ENCODE data around the gene CCL3.

The CCL3 gene

GRCh38 chr17:36055921-36056520, 33.9 kb downstream of the CCL3 start:
- H3K4me1 Mint-ChIP-seq = no peaks in the 10 kb centered on the region
- no peak for DNase-seq
- TF ChIP-seq, protein P1, sequence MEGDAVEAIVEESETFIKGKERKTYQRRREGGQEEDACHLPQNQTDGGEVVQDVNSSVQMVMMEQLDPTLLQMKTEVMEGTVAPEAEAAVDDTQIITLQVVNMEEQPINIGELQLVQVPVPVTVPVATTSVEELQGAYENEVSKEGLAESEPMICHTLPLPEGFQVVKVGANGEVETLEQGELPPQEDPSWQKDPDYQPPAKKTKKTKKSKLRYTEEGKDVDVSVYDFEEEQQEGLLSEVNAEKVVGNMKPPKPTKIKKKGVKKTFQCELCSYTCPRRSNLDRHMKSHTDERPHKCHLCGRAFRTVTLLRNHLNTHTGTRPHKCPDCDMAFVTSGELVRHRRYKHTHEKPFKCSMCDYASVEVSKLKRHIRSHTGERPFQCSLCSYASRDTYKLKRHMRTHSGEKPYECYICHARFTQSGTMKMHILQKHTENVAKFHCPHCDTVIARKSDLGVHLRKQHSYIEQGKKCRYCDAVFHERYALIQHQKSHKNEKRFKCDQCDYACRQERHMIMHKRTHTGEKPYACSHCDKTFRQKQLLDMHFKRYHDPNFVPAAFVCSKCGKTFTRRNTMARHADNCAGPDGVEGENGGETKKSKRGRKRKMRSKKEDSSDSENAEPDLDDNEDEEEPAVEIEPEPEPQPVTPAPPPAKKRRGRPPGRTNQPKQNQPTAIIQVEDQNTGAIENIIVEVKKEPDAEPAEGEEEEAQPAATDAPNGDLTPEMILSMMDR (IDR thresholded peaks at IDR 0.05) = no peak
- no peaks in the 10 kb centered on the region for H3K36me3 Mint-ChIP-seq (ENCODE audit: low read depth)
- no peaks in the 10 kb centered on the region for H3K27me3 Mint-ChIP-seq (ENCODE audit: low read depth, poor library complexity)
- H3K9me3 Mint-ChIP-seq = peaks cover 17% of the 10 kb centered on the region
- H3K27ac Mint-ChIP-seq = no peak overlapping the region
- H3K4me3 Mint-ChIP-seq = no peak overlapping the region

- Mint-ChIP-seq H3K27ac (no peak overlapping the region), H3K27me3 (ENCODE audit: low read depth, poor library complexity) (no peaks in the 10 kb centered on the region), H3K4me3 (no peak overlapping the region), H3K36me3 (ENCODE audit: low read depth) (no peaks in the 10 kb centered on the region), H3K4me1 (no peaks in the 10 kb centered on the region), H3K9me3 (peaks cover 22% of the 10 kb centered on the region)
- no peak for DNase-seq
- TF ChIP-seq, protein P1 (IDR thresholded peaks at IDR 0.05) = no peak
Observed at GRCh38 chr17:36055171-36055570, 34.8 kb downstream of the CCL3 start.

- peaks cover 7% of the 10 kb centered on the region for H3K27me3 Mint-ChIP-seq (ENCODE audit: low read depth, poor library complexity)
- no peak overlapping the region for H3K27ac Mint-ChIP-seq
- H3K9me3 Mint-ChIP-seq = peaks cover 50% of the 10 kb centered on the region
- TF ChIP-seq, protein P1 (IDR thresholded peaks at IDR 0.05) = no peak
- no peak overlapping the region for H3K4me3 Mint-ChIP-seq
- DNase-seq = no peak
- no peaks in the 10 kb centered on the region for H3K36me3 Mint-ChIP-seq (ENCODE audit: low read depth)
- H3K4me1 Mint-ChIP-seq = no peaks in the 10 kb centered on the region
Observed at GRCh38 chr17:36049643-36050042, 40.3 kb downstream of the CCL3 start.

DNA sequence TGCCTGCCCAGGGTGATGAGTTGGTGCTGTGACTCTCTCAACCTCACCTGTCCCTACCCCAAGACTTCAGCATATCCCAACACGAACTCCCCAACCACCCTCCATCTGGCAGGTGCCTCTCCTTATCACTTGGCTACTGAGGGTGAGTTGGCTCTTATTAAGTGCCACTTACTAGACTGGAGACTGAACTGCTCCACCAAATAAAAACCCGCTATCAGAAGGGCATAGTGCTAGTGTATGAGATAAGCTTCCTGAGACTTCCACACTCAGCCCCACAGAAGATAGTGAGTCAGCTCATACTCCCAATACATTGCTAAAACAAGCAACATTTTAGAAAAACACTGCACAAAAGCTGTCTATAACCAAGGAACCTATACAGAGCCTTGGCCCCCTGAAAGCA, 41.9 kb downstream of the CCL3 start:
- Mint-ChIP-seq H3K4me3 (no peak overlapping the region), H3K4me1 (no peaks in the 10 kb centered on the region), H3K27ac (no peak overlapping the region), H3K9me3 (peaks cover 54% of the 10 kb centered on the region), H3K36me3 (ENCODE audit: low read depth) (no peaks in the 10 kb centered on the region), H3K27me3 (ENCODE audit: low read depth, poor library complexity) (peaks cover 8% of the 10 kb centered on the region)
- no peak for DNase-seq
- TF ChIP-seq, protein P1 (IDR thresholded peaks at IDR 0.05) = no peak
